ENCODE measurements around the gene HDGFL3. TPM values are rescaled to one million over a fixed set of nuclear protein-coding genes. Genes with fewer than 3 reads are reported as not detected.

Gene HDGFL3
- total and polyA plus RNA-seq, 2 donors from 2014 or later: 13.9 to 40.1 TPM

GRCh38 chr15:83210619-83211018 is 3.0 kb upstream of the HDGFL3 start:
- TF ChIP-seq CTCF (IDR thresholded peaks at IDR 0.05; ENCODE audit: borderline replicate concordance, extremely low read depth, insufficient read depth): no peak
- DNase-seq (peak in 3 of 5 donors; percentile 6 to 36 (median 25)), FAIRE-seq (no peak)
- Histone ChIP-seq H3K36me3 (ENCODE audit: control insufficient read depth in 2 of 3, insufficient read depth in 3 of 3, low read length in 3 of 3) (no peaks in the 10 kb centered on the region), H3K9me3 (ENCODE audit: control insufficient read depth in 2 of 3, insufficient read depth in 1 of 3, low read length in 3 of 3) (no peaks in the 10 kb centered on the region), H3K4me1 (ENCODE audit: control insufficient read depth in 2 of 3, insufficient read depth in 2 of 3, low read depth in 1 of 3, low read length in 3 of 3) (peaks cover 0 to 6% (median 2%) of the 10 kb centered on the region in 3 donors), H3K27me3 (ENCODE audit: control insufficient read depth, insufficient read depth, low read length) (no peaks in the 10 kb centered on the region), H3K4me3 (ENCODE audit: low read length in 3 of 3) (no peak overlapping the region), H3K27ac (ENCODE audit: low read depth in 2 of 2, low read length in 2 of 2) (no peak overlapping the region), H3K9ac (ENCODE audit: low read length in 3 of 3) (no peak overlapping the region)
- intact Hi-C loops (cut with DNase I): no loop called here

- H3K4me1 ChIP-seq (ENCODE audit: control insufficient read depth in 2 of 3, insufficient read depth in 2 of 3, low read depth in 1 of 3, low read length in 3 of 3): peaks cover 0 to 10% (median 5%) of the 10 kb centered on the region in 3 donors
- H3K9ac ChIP-seq (ENCODE audit: low read length in 3 of 3): no peak overlapping the region
- no peaks in the 10 kb centered on the region for H3K9me3 ChIP-seq (ENCODE audit: control insufficient read depth in 2 of 3, insufficient read depth in 1 of 3, low read length in 3 of 3)
- DNase-seq (peak in 1 of 5 donors; percentile 31), FAIRE-seq (no peak)
- H3K27ac ChIP-seq (ENCODE audit: low read depth in 2 of 2, low read length in 2 of 2): no peak overlapping the region
- intact Hi-C loops (cut with DNase I): no loop called here
- no peaks in the 10 kb centered on the region for H3K36me3 ChIP-seq (ENCODE audit: control insufficient read depth in 2 of 3, insufficient read depth in 3 of 3, low read length in 3 of 3)
- no peak overlapping the region for H3K4me3 ChIP-seq (ENCODE audit: low read length in 3 of 3)
- no peak for TF ChIP-seq CTCF (IDR thresholded peaks at IDR 0.05; ENCODE audit: borderline replicate concordance, extremely low read depth, insufficient read depth)
- H3K27me3 ChIP-seq (ENCODE audit: control insufficient read depth, insufficient read depth, low read length): no peaks in the 10 kb centered on the region
Observed at GRCh38 chr15:83209333-83209732, 1.7 kb upstream of the HDGFL3 start.

- Histone ChIP-seq H3K4me3 (ENCODE audit: low read length in 3 of 3) (peak overlapping the region; percentile 30 to 49 (median 36)), H3K9ac (ENCODE audit: low read length in 3 of 3) (no peak overlapping the region), H3K36me3 (ENCODE audit: control insufficient read depth in 2 of 3, insufficient read depth in 3 of 3, low read length in 3 of 3) (no peaks in the 10 kb centered on the region), H3K9me3 (ENCODE audit: control insufficient read depth in 2 of 3, insufficient read depth in 1 of 3, low read length in 3 of 3) (no peaks in the 10 kb centered on the region), H3K4me1 (ENCODE audit: control insufficient read depth in 2 of 3, insufficient read depth in 2 of 3, low read depth in 1 of 3, low read length in 3 of 3) (peaks cover 0 to 10% (median 5%) of the 10 kb centered on the region in 3 donors), H3K27ac (ENCODE audit: low read depth in 2 of 2, low read length in 2 of 2) (no peak overlapping the region), H3K27me3 (ENCODE audit: control insufficient read depth, insufficient read depth, low read length) (no peaks in the 10 kb centered on the region)
- intact Hi-C loops (cut with DNase I): no loop called here
- no peak for DNase-seq
- TF ChIP-seq CTCF (IDR thresholded peaks at IDR 0.05; ENCODE audit: borderline replicate concordance, extremely low read depth, insufficient read depth): no peak
- FAIRE-seq: no peak
Observed at GRCh38 chr15:83208367-83208661, 691 bp upstream of the HDGFL3 start.

- Histone ChIP-seq H3K4me3 (ENCODE audit: low read length in 3 of 3) (peak overlapping the region; percentile 68 to 79 (median 68)), H3K4me1 (ENCODE audit: control insufficient read depth in 2 of 3, insufficient read depth in 2 of 3, low read depth in 1 of 3, low read length in 3 of 3) (peaks cover 0 to 10% (median 5%) of the 10 kb centered on the region in 3 donors), H3K9me3 (ENCODE audit: control insufficient read depth in 2 of 3, insufficient read depth in 1 of 3, low read length in 3 of 3) (no peaks in the 10 kb centered on the region), H3K27me3 (ENCODE audit: control insufficient read depth, insufficient read depth, low read length) (no peaks in the 10 kb centered on the region), H3K36me3 (ENCODE audit: control insufficient read depth in 2 of 3, insufficient read depth in 3 of 3, low read length in 3 of 3) (no peaks in the 10 kb centered on the region), H3K9ac (ENCODE audit: low read length in 3 of 3) (peak overlapping the region; percentile 61 to 88 (median 74)), H3K27ac (ENCODE audit: low read depth in 2 of 2, low read length in 2 of 2) (peak overlapping the region; percentile 77 to 88)
- no peak for FAIRE-seq
- intact Hi-C loops (cut with DNase I): no loop called here
- no peak for TF ChIP-seq CTCF (IDR thresholded peaks at IDR 0.05; ENCODE audit: borderline replicate concordance, extremely low read depth, insufficient read depth)
- peak; percentile 68 to 83 (median 82) for DNase-seq
Observed at GRCh38 chr15:83207009-83207659, 489 bp downstream of the HDGFL3 start.

All from kidney (tissue), 14 donors.